Measurements from ENCODE around the gene RELB. TPM values are rescaled to one million over a fixed set of nuclear protein-coding genes. Genes with fewer than 3 reads are reported as not detected.
A peak's percentile ranks its signal among the peaks of the same experiment; 100 is the strongest.

The RELB gene
- polyA plus RNA-seq, 1 experiment: 9.9 TPM

- DNase-seq (ENCODE audit: low read depth, low spot score): no peak
- CTCF ChIA-PET: no interaction called here
- Histone ChIP-seq H3K4me3 (ENCODE audit: low read depth, low read length) (no peak overlapping the region), H3K9me3 (ENCODE audit: control insufficient read depth, insufficient read depth, low read length) (no peaks in the 10 kb centered on the region), H3K27me3 (ENCODE audit: control insufficient read depth, insufficient read depth, low read length) (no peaks in the 10 kb centered on the region), H3K27ac (ENCODE audit: low read depth, low read length) (no peak overlapping the region)
- POLR2A ChIA-PET: interaction anchor here (0.8 to 1.5 kb wide), 2 partner anchors 33 to 106 kb away, joined by 3 to 5 read pairs; partner anchors contain the start of genes BLOC1S3, CLASRP and TRAPPC6A
- no peak for TF ChIP-seq CTCF (IDR thresholded peaks at IDR 0.05; ENCODE audit: low read depth, low read length)
Measured at GRCh38 chr19:45071969-45072790, 70.9 kb downstream of the RELB start.

- ChIA-PET CTCF (interaction anchor here (1.1 kb wide), 1 partner anchor 15 kb away, joined by 3 read pairs; no protein-coding TSS in a partner anchor), POLR2A (no interaction called here)
- no peaks in the 10 kb centered on the region for H3K9me3 ChIP-seq (ENCODE audit: control insufficient read depth, insufficient read depth, low read length)
- no peaks in the 10 kb centered on the region for H3K27me3 ChIP-seq (ENCODE audit: control insufficient read depth, insufficient read depth, low read length)
- no peak for TF ChIP-seq CTCF (IDR thresholded peaks at IDR 0.05; ENCODE audit: low read depth, low read length)
- DNase-seq (ENCODE audit: low read depth, low spot score): no peak
- H3K27ac ChIP-seq (ENCODE audit: low read depth, low read length): no peak overlapping the region
- no peak overlapping the region for H3K4me3 ChIP-seq (ENCODE audit: low read depth, low read length)
Measured at GRCh38 chr19:45074744-45075300, 73.6 kb downstream of the RELB start.

GRCh38 chr19:45075301-45076028 is 74.2 kb downstream of the RELB start:
- TF ChIP-seq CTCF (IDR thresholded peaks at IDR 0.05; ENCODE audit: low read depth, low read length): no peak
- CTCF ChIA-PET: interaction anchor here (1.1 kb wide), 1 partner anchor 16 kb away, joined by 3 read pairs; no protein-coding TSS in a partner anchor
- no peak for DNase-seq (ENCODE audit: low read depth, low spot score)
- H3K27ac ChIP-seq (ENCODE audit: low read depth, low read length): no peak overlapping the region
- no peaks in the 10 kb centered on the region for H3K27me3 ChIP-seq (ENCODE audit: control insufficient read depth, insufficient read depth, low read length)
- peak overlapping the region; percentile 48 for H3K4me3 ChIP-seq (ENCODE audit: low read depth, low read length)
- POLR2A ChIA-PET: no interaction called here
- no peaks in the 10 kb centered on the region for H3K9me3 ChIP-seq (ENCODE audit: control insufficient read depth, insufficient read depth, low read length)

GRCh38 chr19:45076029-45076850 is 75.0 kb downstream of the RELB start, which contains the start of gene ZNF296:
Gene ZNF296, minus strand, starts transcription at chr19:45076478. Its CDS starts 105 bp downstream, at chr19:45076373.
- no peaks in the 10 kb centered on the region for H3K9me3 ChIP-seq (ENCODE audit: control insufficient read depth, insufficient read depth, low read length)
- POLR2A ChIA-PET: interaction anchor here (0.6 kb wide), 1 partner anchor 299 kb away, joined by 6 read pairs; no protein-coding TSS in a partner anchor
- no peak within 1 kb of the TSS for H3K27ac ChIP-seq (ENCODE audit: low read depth, low read length)
- H3K27me3 ChIP-seq (ENCODE audit: control insufficient read depth, insufficient read depth, low read length): no peaks in the 10 kb centered on the region
- H3K4me3 ChIP-seq (ENCODE audit: low read depth, low read length): peak within 1 kb of the TSS; percentile 48
- CTCF ChIA-PET: interaction anchor here (1.3 kb wide), 1 partner anchor 16 kb away, joined by 5 read pairs; no protein-coding TSS in a partner anchor
- TF ChIP-seq CTCF (IDR thresholded peaks at IDR 0.05; ENCODE audit: low read depth, low read length): no peak
- no peak for DNase-seq (ENCODE audit: low read depth, low spot score)

All from AG04450 (cell line).